Heart left ventricle (tissue), 16 donors: Measurements from ENCODE around the gene KLRC2. TPM values are rescaled to one million over a fixed set of nuclear protein-coding genes. Genes with fewer than 3 reads are reported as not detected.

ENCODE experiments used
- ATAC-seq, 4 donors: fragments of 200-7000 bp; cut with Tn5 transposase; one replicate each; pipeline ENCODE4 v1.9.1; 2020 to 2022; ENCODE audit warnings: moderate library complexity in 4 of 4, mild to moderate bottlenecking in 3 of 4, moderate number of reproducible peaks in 1 of 4
- DNase-seq, 5 donors: peaks; one replicate each; pipeline ENCODE4 v3.0.0-alpha.2; 2020
- H3K27ac ChIP-seq, 12 donors: fragments of 200-600 bp; sonication (generic) in 4 of 12; one replicate each; pipeline versions ENCODE4 v1.5.0 to v1.8.0; 2016 to 2022; ENCODE audit warnings: mild to moderate bottlenecking in 2 of 12
- H3K27me3 ChIP-seq, 9 donors: fragments of 200-600 bp; sonication (generic) in 2 of 9; one replicate each; pipeline versions ENCODE4 v1.5.1 to v1.8.0; 2016 to 2022; ENCODE audit warnings: mild to moderate bottlenecking in 3 of 9
- H3K36me3 ChIP-seq, 9 donors: fragments of 200-600 bp; sonication (generic) in 2 of 9; one replicate each; pipeline versions ENCODE4 v1.5.0 to v1.8.0; 2018 to 2022; ENCODE audit warnings: mild to moderate bottlenecking in 2 of 9
- H3K4me1 ChIP-seq, 12 donors: fragments of 200-600 bp; sonication (generic) in 4 of 12; one replicate each; pipeline versions ENCODE4 v1.5.0 to v1.8.0; 2016 to 2022; ENCODE audit warnings: mild to moderate bottlenecking in 3 of 12
- H3K4me3 ChIP-seq, 12 donors: fragments of 200-600 bp; sonication (generic) in 4 of 12; one replicate each; pipeline versions ENCODE4 v1.5.0 to v1.8.0; 2017 to 2022; ENCODE audit warnings: mild to moderate bottlenecking in 9 of 12, moderate library complexity in 4 of 12
- H3K9me3 ChIP-seq, 12 donors: fragments of 200-600 bp; sonication (generic) in 4 of 12; one replicate each; pipeline versions ENCODE4 v1.5.0 to v1.8.0; 2016 to 2022; ENCODE audit warnings: mild to moderate bottlenecking in 1 of 12
- POLR2A ChIP-seq, 2 donors: fragments of 450-650 bp; IDR thresholded peaks; one replicate each; pipeline ENCODE4 v1.6.1; 2017; ENCODE audit warnings: antibody characterized with exemption in 2 of 2, mild to moderate bottlenecking in 2 of 2, moderate library complexity in 2 of 2
- WGBS, 4 donors: extraction: QIAGEN DNeasy Blood & Tissue Kit in 2 of 4; methylation state at CpG; one replicate each; pipeline versions ENCODE4 v1.1.5 to v1.1.7; 2013 to 2018; 5-methylcytosine and 5-hydroxymethylcytosine counted together
- intact Hi-C, 10 donors: fragments of 100-400 bp; cut with DNase I; formaldehyde crosslinking; loops; one replicate each; pipeline versions ENCODE4 v1.11.1 to v1.14.2; 2022
- polyA plus RNA-seq, 2 donors: library from polyadenylated mRNA; stranded (reverse); fragments of 200-250 nt; gene quantifications; one replicate each; pipeline ENCODE4 v1.2.3, GENCODE V29; 2013
- total RNA-seq, 9 donors: library from RNA; depleted of rRNA in 2 of 9; stranded (reverse); fragments of >200 nt in 2 of 9; fragmentation: NEBNext Ultra II Directional in 3 of 9; extraction: Animal tissue kit (Norgen Biotek cat#: 25700) in 3 of 9; gene quantifications; one replicate each; pipeline versions ENCODE4 v1.1.0 to v1.2.4, GENCODE V29; 2016 to 2023
- TF ChIP-seq, protein P1 (sequence below), 12 donors: fragments of 200-600 bp; sonication (generic) in 4 of 12; IDR thresholded peaks; one replicate each; pipeline versions ENCODE4 v1.5.0 to v1.8.0; 2018 to 2022; ENCODE audit warnings: antibody characterized with exemption in 12 of 12, mild to moderate bottlenecking in 5 of 12
- donor health status: ischemic (EF 13 %, LVEDD 7.1; RV severe dilation, severe dysfunction).
- donor health status: healthy with polysubstance abuse.
- donor health status: DM: no; HTN: yes; CAD: no.
- donor health status: DM: no; HTN: no; CAD: no.
- donor health status: ischemic (EF 25% LVEDD 6.9; RV normal size, moderate dysfunction).
- donor health status: ischemic (EF 25% LVEDD 5.7; RV mildly dilated, moderate dysfunction).
- donor health status: healthy.
- donor health status: DM: yes; HTN: yes; CAD: no.
- donor health status: ischemic (EF 35%, LVEDD 5.7; RV mildly dilated, moderate dysfunction).
- donor health status: nonischemic (EF 11% LVEDD 7.7; RV severe dilation, severe dysfunction).
- donor health status: DM: yes; HTN: yes; CAD: no.
- donor health status: PGD.
- donor health status: ischemic (EF 29% LVEDD 5.4; RV normal size, mild dysfunction).
- donor health status: nonischemic (EF 23%, LVEDD 6.1; RV moderate dilation, normal function).

KLRC2 gene
- total and polyA plus RNA-seq, 11 donors = 0.51 TPM; not detected in 10

- no peaks in the 10 kb centered on the region for H3K27me3 ChIP-seq
- no peaks in the 10 kb centered on the region for H3K36me3 ChIP-seq
- peaks cover 0 to 8% (median 0%) of the 10 kb centered on the region in 12 donors for H3K9me3 ChIP-seq
- peak within 1 kb of the TSS in 3 of 12 donors; percentile 6 to 25 (median 18) for H3K4me3 ChIP-seq
- ATAC-seq (no peak), DNase-seq (no peak)
- intact Hi-C loops = no loop called here
- whole genome bisulfite sequencing, 4 donors = 0 to 57% (median 16%) methylated on average over 1 of the region's 1 CpG
- no peak within 1 kb of the TSS for H3K27ac ChIP-seq
- TF ChIP-seq, protein P1, sequence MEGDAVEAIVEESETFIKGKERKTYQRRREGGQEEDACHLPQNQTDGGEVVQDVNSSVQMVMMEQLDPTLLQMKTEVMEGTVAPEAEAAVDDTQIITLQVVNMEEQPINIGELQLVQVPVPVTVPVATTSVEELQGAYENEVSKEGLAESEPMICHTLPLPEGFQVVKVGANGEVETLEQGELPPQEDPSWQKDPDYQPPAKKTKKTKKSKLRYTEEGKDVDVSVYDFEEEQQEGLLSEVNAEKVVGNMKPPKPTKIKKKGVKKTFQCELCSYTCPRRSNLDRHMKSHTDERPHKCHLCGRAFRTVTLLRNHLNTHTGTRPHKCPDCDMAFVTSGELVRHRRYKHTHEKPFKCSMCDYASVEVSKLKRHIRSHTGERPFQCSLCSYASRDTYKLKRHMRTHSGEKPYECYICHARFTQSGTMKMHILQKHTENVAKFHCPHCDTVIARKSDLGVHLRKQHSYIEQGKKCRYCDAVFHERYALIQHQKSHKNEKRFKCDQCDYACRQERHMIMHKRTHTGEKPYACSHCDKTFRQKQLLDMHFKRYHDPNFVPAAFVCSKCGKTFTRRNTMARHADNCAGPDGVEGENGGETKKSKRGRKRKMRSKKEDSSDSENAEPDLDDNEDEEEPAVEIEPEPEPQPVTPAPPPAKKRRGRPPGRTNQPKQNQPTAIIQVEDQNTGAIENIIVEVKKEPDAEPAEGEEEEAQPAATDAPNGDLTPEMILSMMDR (IDR thresholded peaks at IDR 0.05) = no peak
- TF ChIP-seq POLR2A (IDR thresholded peaks at IDR 0.05) = no peak
- peaks cover 0 to 8% (median 0%) of the 10 kb centered on the region in 12 donors for H3K4me1 ChIP-seq
These were observed 26.4 kb downstream of the KLRC2 start, which contains the start of gene KLRC4 for GRCh38 chr12:10409392-10409791. TSS of gene KLRC4 (minus strand) at chr12:10409757. CDS start at chr12:10409575, 182 bp downstream.

GRCh38 chr12:10408842-10409241 is 27.0 kb downstream of the KLRC2 start:
- no peak for ATAC-seq
- H3K36me3 ChIP-seq = no peaks in the 10 kb centered on the region
- no peak for DNase-seq
- TF ChIP-seq POLR2A (IDR thresholded peaks at IDR 0.05) = no peak
- TF ChIP-seq, protein P1 (IDR thresholded peaks at IDR 0.05) = no peak
- H3K4me3 ChIP-seq = peak overlapping the region in 3 of 12 donors; percentile 6 to 25 (median 18)
- intact Hi-C loops = no loop called here
- H3K27ac ChIP-seq = no peak overlapping the region
- peaks cover 0 to 8% (median 0%) of the 10 kb centered on the region in 12 donors for H3K4me1 ChIP-seq
- H3K9me3 ChIP-seq = peaks cover 0 to 9% (median 0%) of the 10 kb centered on the region in 12 donors
- no peaks in the 10 kb centered on the region for H3K27me3 ChIP-seq
- WGBS, 4 donors = 36 to 58% (median 53%) methylated on average over 3 of the region's 3 CpGs

DNA sequence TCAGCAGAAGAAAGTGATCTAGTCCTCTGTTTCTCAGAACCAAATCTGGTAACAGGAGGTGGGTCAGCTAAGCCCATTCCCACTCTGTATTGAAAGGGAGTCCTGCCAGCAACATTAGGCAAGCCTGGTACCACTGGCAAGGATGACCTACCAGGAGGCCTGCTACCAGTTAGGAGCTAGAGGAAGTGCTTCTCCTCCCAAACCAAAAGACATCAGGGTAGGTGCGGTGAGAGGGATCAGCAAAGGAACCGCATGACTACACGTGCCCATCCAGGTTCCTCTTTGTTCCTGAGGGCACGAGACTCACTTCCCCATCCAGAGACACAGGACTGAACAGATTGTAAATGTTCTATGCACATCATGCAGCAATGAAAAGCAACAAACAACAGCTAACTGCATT is 29.1 kb downstream of the KLRC2 start:
- Histone ChIP-seq H3K4me3 (peak overlapping the region in 1 of 12 donors; percentile 33), H3K27ac (no peak overlapping the region), H3K4me1 (peaks cover 0 to 8% (median 0%) of the 10 kb centered on the region in 12 donors), H3K27me3 (no peaks in the 10 kb centered on the region), H3K36me3 (no peaks in the 10 kb centered on the region), H3K9me3 (peaks cover 0 to 9% (median 0%) of the 10 kb centered on the region in 12 donors)
- ATAC-seq = peak in 2 of 4 donors; percentile 49 to 51
- DNase-seq = peak in 1 of 5 donors; percentile 33
- 57 to 70% (median 68%) methylated on average over 4 of the region's 4 CpGs for WGBS, 4 donors
- TF ChIP-seq POLR2A (IDR thresholded peaks at IDR 0.05) = no peak
- intact Hi-C loops = no loop called here

GRCh38 chr12:10405294-10405693 is 30.5 kb downstream of the KLRC2 start:
- DNase-seq = no peak
- H3K27ac ChIP-seq = no peak overlapping the region
- WGBS, 4 donors = 91 to 95% (median 94%) methylated on average over 5 of the region's 5 CpGs
- H3K4me1 ChIP-seq = peaks cover 0 to 8% (median 0%) of the 10 kb centered on the region in 12 donors
- no peak for TF ChIP-seq POLR2A (IDR thresholded peaks at IDR 0.05)
- TF ChIP-seq, protein P1 (IDR thresholded peaks at IDR 0.05) = no peak
- H3K27me3 ChIP-seq = no peaks in the 10 kb centered on the region
- no peaks in the 10 kb centered on the region for H3K36me3 ChIP-seq
- no peak for ATAC-seq
- H3K9me3 ChIP-seq = peaks cover 0 to 9% (median 0%) of the 10 kb centered on the region in 12 donors
- intact Hi-C loops = no loop called here
- H3K4me3 ChIP-seq = no peak overlapping the region

GRCh38 chr12:10404798-10405197 is 31.0 kb downstream of the KLRC2 start:
- DNase-seq (no peak), ATAC-seq (no peak)
- intact Hi-C loops = no loop called here
- TF ChIP-seq, protein P1 (IDR thresholded peaks at IDR 0.05) = no peak
- no peak for TF ChIP-seq POLR2A (IDR thresholded peaks at IDR 0.05)
- peaks cover 0 to 8% (median 0%) of the 10 kb centered on the region in 12 donors for H3K4me1 ChIP-seq
- H3K9me3 ChIP-seq = peaks cover 0 to 9% (median 0%) of the 10 kb centered on the region in 12 donors
- H3K36me3 ChIP-seq = no peaks in the 10 kb centered on the region
- peak overlapping the region in 1 of 12 donors; percentile 1 for H3K4me3 ChIP-seq
- H3K27ac ChIP-seq = no peak overlapping the region
- no peaks in the 10 kb centered on the region for H3K27me3 ChIP-seq
